Stimulated activated CD4-positive, alpha-beta T cell treated with anti-CD3 and anti-CD28 coated beads, Interleukin-12 subunit alpha, Interleukin-12 subunit beta, amount 100 ng/mL, for 24 hours (primary cell): ENCODE measurements around the gene VWA1.
"Not testable (repeated sequence)": the region's sequence is repeated elsewhere in the genome, so short reads cannot be mapped to it uniquely, and the experiment has no call there.

Experiments
- DNase-seq, 2 experiments: peaks; one replicate each; pipeline ENCODE4 v3.0.0-alpha.2; 2020; ENCODE audit warnings: low read depth in 2 of 2

The VWA1 gene

GRCh38 chr1:1403653-1404052 is 31.8 kb upstream of the VWA1 start:
- no peak for DNase-seq

GRCh38 chr1:1406101-1406820 is 29.2 kb upstream of the VWA1 start:
- no peak for DNase-seq

GRCh38 chr1:1406821-1407635 is 28.5 kb upstream of the VWA1 start, which contains the start of gene MRPL20:
Gene MRPL20, minus strand, starts transcription at chr1:1407293. Its CDS starts 76 bp downstream, at chr1:1407217.
- DNase-seq, result peak; percentile 93 to 95

GRCh38 chr1:1407636-1408318 is 27.7 kb upstream of the VWA1 start:
- DNase-seq, result no peak

- not testable (repeated sequence) for DNase-seq
Measured at GRCh38 chr1:1410238-1410637, 25.3 kb upstream of the VWA1 start.

- DNase-seq, result no peak
Measured at GRCh38 chr1:1411626-1412025, 23.9 kb upstream of the VWA1 start.

- not testable (repeated sequence) for DNase-seq
Measured at GRCh38 chr1:1412311-1412902, 23.1 kb upstream of the VWA1 start.

- DNase-seq, result no peak
Measured at GRCh38 chr1:1415751-1416150, 19.7 kb upstream of the VWA1 start.

- DNase-seq, result not testable (repeated sequence)
Measured at GRCh38 chr1:1417396-1417795, 18.1 kb upstream of the VWA1 start.

- not testable (repeated sequence) for DNase-seq
Measured at GRCh38 chr1:1417825-1418463, 17.5 kb upstream of the VWA1 start.

- no peak for DNase-seq
Measured at GRCh38 chr1:1418464-1419362, 16.8 kb upstream of the VWA1 start.

- DNase-seq, result no peak
Measured at GRCh38 chr1:1419363-1419812, 16.1 kb upstream of the VWA1 start.

GRCh38 chr1:1419813-1420653 is 15.5 kb upstream of the VWA1 start:
- no peak for DNase-seq

- no peak for DNase-seq
Measured at GRCh38 chr1:1420654-1421141, 14.8 kb upstream of the VWA1 start.

GRCh38 chr1:1421147-1421906 is 14.2 kb upstream of the VWA1 start, which contains the start of gene ANKRD65:
Gene ANKRD65, minus strand, starts transcription at chr1:1421276. Its CDS starts 271 bp downstream, at chr1:1421005.
- no peak for DNase-seq

GRCh38 chr1:1421907-1422464 is 13.5 kb upstream of the VWA1 start:
- DNase-seq, result no peak

- DNase-seq, result no peak
Measured at GRCh38 chr1:1422465-1423244, 12.8 kb upstream of the VWA1 start.
